Right ventricle myocardium inferior (tissue), 1 donor: ENCODE measurements around the gene MED13L. TPM values are rescaled to one million over a fixed set of nuclear protein-coding genes. Genes with fewer than 3 reads are reported as not detected.
"Not testable (repeated sequence)": the region's sequence is repeated elsewhere in the genome, so short reads cannot be mapped to it uniquely, and the experiment has no call there.

Experiments
- ATAC-seq: fragments of 200-7000 bp; cut with Tn5 transposase; one replicate; pipeline ENCODE4 v1.9.1; 2020; ENCODE audit warnings: mild to moderate bottlenecking, moderate library complexity
- DNase-seq: peaks from one replicate; pipeline ENCODE4 v3.0.0; 2021; ENCODE audit errors: missing footprints
- intact Hi-C: fragments of 100-400 bp; cut with DNase I; formaldehyde crosslinking; loops from one replicate; pipeline ENCODE4 v1.11.0; 2022
- total RNA-seq: library from RNA; stranded (reverse); fragmentation: NEBNext Ultra II Directional; extraction: Animal tissue kit (Norgen Biotek cat#: 25700); gene quantifications from one replicate; pipeline ENCODE4 v1.2.1, GENCODE V29; 2021
- donor health status: DM: no; HTN: yes; CAD: no; lungs with severe emphysema.

MED13L gene
- total RNA-seq, 1 donor from 2014 or later = 59.8 TPM

- intact Hi-C loops = loop anchor here (1.0 to 5.0 kb wide), 3 partner anchors 95 to 240 kb away; no protein-coding TSS in a partner anchor
- DNase-seq = no peak
- ATAC-seq = peak; percentile 64
These were observed 40.5 kb downstream of the MED13L start for GRCh38 chr12:116236976-116237375.

- ATAC-seq (peak; percentile 71), DNase-seq (no peak)
- intact Hi-C loops = loop anchor here (1.0 to 5.0 kb wide), 3 partner anchors 94 to 239 kb away; no protein-coding TSS in a partner anchor
These were observed 41.3 kb downstream of the MED13L start for GRCh38 chr12:116236148-116236731.

GRCh38 chr12:116234148-116234547 is 43.3 kb downstream of the MED13L start:
- DNase-seq, intact Hi-C loops, ATAC-seq: not testable (repeated sequence)

GRCh38 chr12:116233669-116234068 is 43.8 kb downstream of the MED13L start:
- DNase-seq (no peak), ATAC-seq (no peak)
- intact Hi-C loops = no loop called here

- DNase-seq = no peak
- intact Hi-C loops = no loop called here
- no peak for ATAC-seq
These were observed 49.7 kb downstream of the MED13L start for GRCh38 chr12:116227811-116228210.

- intact Hi-C loops = no loop called here
- DNase-seq (no peak), ATAC-seq (no peak)
These were observed 51.5 kb downstream of the MED13L start for GRCh38 chr12:116226026-116226425.

GRCh38 chr12:116222358-116222757 is 55.1 kb downstream of the MED13L start:
- intact Hi-C loops = loop anchor here (5.0 kb wide), 1 partner anchor 40 kb away; no protein-coding TSS in a partner anchor
- ATAC-seq (peak; percentile 66), DNase-seq (no peak)

- ATAC-seq (no peak), DNase-seq (no peak)
- intact Hi-C loops = loop anchor here (5.0 kb wide), 1 partner anchor 38 kb away; no protein-coding TSS in a partner anchor
These were observed 56.7 kb downstream of the MED13L start for GRCh38 chr12:116220756-116221155.

- ATAC-seq (no peak), DNase-seq (no peak)
- intact Hi-C loops = no loop called here
These were observed 60.3 kb downstream of the MED13L start for GRCh38 chr12:116217045-116217735.

GRCh38 chr12:116216022-116216756 is 61.3 kb downstream of the MED13L start:
- no peak for DNase-seq
- no peak for ATAC-seq
- intact Hi-C loops = no loop called here

GRCh38 chr12:116215023-116215422 is 62.5 kb downstream of the MED13L start:
- DNase-seq = no peak
- intact Hi-C loops = no loop called here
- no peak for ATAC-seq

GRCh38 chr12:116213885-116214527 is 63.5 kb downstream of the MED13L start:
- DNase-seq (no peak), ATAC-seq (no peak)
- intact Hi-C loops = loop anchor here (5.0 kb wide), 1 partner anchor 52 kb away; no protein-coding TSS in a partner anchor

- intact Hi-C loops = loop anchor here (5.0 kb wide), 1 partner anchor 51 kb away; no protein-coding TSS in a partner anchor
- DNase-seq (no peak), ATAC-seq (no peak)
These were observed 64.5 kb downstream of the MED13L start for GRCh38 chr12:116213014-116213413.

GRCh38 chr12:116210762-116211161 is 66.7 kb downstream of the MED13L start:
- ATAC-seq (no peak), DNase-seq (no peak)
- intact Hi-C loops = loop anchor here (5.0 kb wide), 1 partner anchor 48 kb away; no protein-coding TSS in a partner anchor

- ATAC-seq (no peak), DNase-seq (no peak)
- intact Hi-C loops = loop anchor here (5.0 kb wide), 1 partner anchor 48 kb away; no protein-coding TSS in a partner anchor
These were observed 67.4 kb downstream of the MED13L start for GRCh38 chr12:116210131-116210530.

GRCh38 chr12:116209503-116209902 is 68.0 kb downstream of the MED13L start:
- ATAC-seq (no peak), DNase-seq (no peak)
- intact Hi-C loops = no loop called here

GRCh38 chr12:116207274-116207673 is 70.2 kb downstream of the MED13L start:
- no peak for DNase-seq
- intact Hi-C loops = no loop called here
- no peak for ATAC-seq

- intact Hi-C loops = no loop called here
- ATAC-seq (no peak), DNase-seq (no peak)
These were observed 70.7 kb downstream of the MED13L start for GRCh38 chr12:116206828-116207227.

- ATAC-seq (peak; percentile 59), DNase-seq (no peak)
- intact Hi-C loops = no loop called here
These were observed 72.7 kb downstream of the MED13L start for GRCh38 chr12:116204785-116205184.
